Spleen (tissue), 11 donors: ENCODE measurements around the gene DXO. TPM values are rescaled to one million over a fixed set of nuclear protein-coding genes. Genes with fewer than 3 reads are reported as not detected.

ENCODE experiments used
- DNase-seq: peaks from one replicate; pipeline ENCODE4 v3.0.0-alpha.2; 2020
- H3K27ac ChIP-seq, 8 donors: fragments of 200-600 bp; sonication (generic) in 7 of 8; 1 replicate in 4 of 8; 2 replicates in 4 of 8; pipeline versions ENCODE4 v1.5.0 to v1.8.0; 2016 to 2021; ENCODE audit warnings: inconsistent platforms in 4 of 8, mild to moderate bottlenecking in 4 of 8, moderate library complexity in 1 of 8
- H3K27me3 ChIP-seq, 7 donors: fragments of 200-600 bp; sonication (generic) in 6 of 7; replicated peaks in 1 of 7; 1 replicate in 4 of 7; 2 replicates in 3 of 7; pipeline versions ENCODE4 v1.5.0 to v1.8.0; 2016 to 2021; ENCODE audit warnings: inconsistent platforms in 3 of 7, mild to moderate bottlenecking in 1 of 7
- H3K36me3 ChIP-seq, 6 donors: fragments of 200-600 bp; sonication (generic) in 5 of 6; 1 replicate in 4 of 6; 2 replicates in 2 of 6; pipeline versions ENCODE4 v1.5.0 to v1.8.0; 2016 to 2021; ENCODE audit warnings: inconsistent platforms in 2 of 6
- H3K4me1 ChIP-seq, 6 donors: fragments of 200-600 bp; sonication (generic) in 5 of 6; 1 replicate in 3 of 6; 2 replicates in 3 of 6; pipeline versions ENCODE4 v1.5.0 to v1.8.0; 2016 to 2021; ENCODE audit warnings: inconsistent platforms in 3 of 6
- H3K4me3 ChIP-seq, 8 donors: fragments of 200-600 bp; sonication (generic) in 7 of 8; 1 replicate in 4 of 8; 2 replicates in 4 of 8; pipeline versions ENCODE4 v1.5.0 to v1.8.0; 2016 to 2021; ENCODE audit warnings: inconsistent platforms in 4 of 8, mild to moderate bottlenecking in 4 of 8, moderate library complexity in 2 of 8
- H3K9me3 ChIP-seq, 8 donors: fragments of 200-600 bp; sonication (generic) in 7 of 8; 1 replicate in 4 of 8; 2 replicates in 4 of 8; pipeline versions ENCODE4 v1.5.0 to v1.8.0; 2016 to 2021; ENCODE audit warnings: inconsistent platforms in 4 of 8
- CTCF ChIP-seq, 11 experiments: fragments of 200-600 bp in 7 of 11; fragments of 450-650 bp in 4 of 11; sonication (generic) in 4 of 11; IDR thresholded peaks in 8 of 11; conservative IDR thresholded peaks in 3 of 11; 1 replicate in 7 of 11; 2 replicates in 4 of 11; pipeline versions ENCODE4 v1.4.0 to v1.8.0; 2016 to 2021; ENCODE audit warnings: antibody characterized with exemption in 11 of 11, inconsistent platforms in 4 of 11, mild to moderate bottlenecking in 1 of 11
- POLR2A ChIP-seq, 3 donors: fragments of 450-650 bp; IDR thresholded peaks; one replicate each; pipeline ENCODE4 v1.5.1; 2017; ENCODE audit warnings: antibody characterized with exemption in 3 of 3, mild to moderate bottlenecking in 1 of 3
- POLR2AphosphoS5 ChIP-seq, 3 donors: sonication (generic); formaldehyde crosslinking; IDR thresholded peaks; one replicate each; pipeline ENCODE4 v1.5.1; 2017; ENCODE audit warnings: antibody characterized with exemption in 3 of 3
- WGBS, 5 donors: extraction: QIAGEN DNeasy Blood & Tissue Kit in 3 of 5; methylation state at CpG; one replicate each; pipeline versions ENCODE4 v1.1.5 to v1.1.7; 2013 to 2018; 5-methylcytosine and 5-hydroxymethylcytosine counted together
- intact Hi-C: fragments of 100-400 bp; cut with DNase I; formaldehyde crosslinking; loops from one replicate; pipeline ENCODE4 v1.15.0; 2023; ENCODE audit warnings: low total_unique reads
- polyA plus RNA-seq, 3 donors: library from polyadenylated mRNA; stranded (reverse); fragments of 200-250 nt; gene quantifications; one replicate each; pipeline ENCODE4 v1.2.1, GENCODE V29; 2013
- total RNA-seq, 7 donors: library from RNA; depleted of rRNA in 3 of 7; stranded (reverse); fragments of >200 nt in 3 of 7; fragmentation: NEBNext Ultra II Directional in 4 of 7; extraction: Animal tissue kit (Norgen Biotek cat#: 25700) in 4 of 7; gene quantifications; one replicate each; pipeline versions ENCODE4 v1.1.0 to v1.2.1, GENCODE V29; 2016 to 2021
- donor health status: healthy with polysubstance abuse.
- donor health status: DM: no; HTN: no; CAD: no; lungs with moderate emphysema.
- donor health status: DM: no; HTN: no; CAD: no.
- donor health status: Bipolar disorder and iron deficiency.
- donor health status: healthy.
- donor health status: DM: no; HTN: no; CAD: no.
- donor health status: DM: yes; HTN: yes; CAD: no.

DXO gene
- total and polyA plus RNA-seq, 10 donors: 19.1 to 34.3 (median 26.3) TPM

- intact Hi-C loops: no loop called here
Observed at GRCh38 chr6:31952140-31952805, 19.7 kb downstream of the DXO start.

DNA sequence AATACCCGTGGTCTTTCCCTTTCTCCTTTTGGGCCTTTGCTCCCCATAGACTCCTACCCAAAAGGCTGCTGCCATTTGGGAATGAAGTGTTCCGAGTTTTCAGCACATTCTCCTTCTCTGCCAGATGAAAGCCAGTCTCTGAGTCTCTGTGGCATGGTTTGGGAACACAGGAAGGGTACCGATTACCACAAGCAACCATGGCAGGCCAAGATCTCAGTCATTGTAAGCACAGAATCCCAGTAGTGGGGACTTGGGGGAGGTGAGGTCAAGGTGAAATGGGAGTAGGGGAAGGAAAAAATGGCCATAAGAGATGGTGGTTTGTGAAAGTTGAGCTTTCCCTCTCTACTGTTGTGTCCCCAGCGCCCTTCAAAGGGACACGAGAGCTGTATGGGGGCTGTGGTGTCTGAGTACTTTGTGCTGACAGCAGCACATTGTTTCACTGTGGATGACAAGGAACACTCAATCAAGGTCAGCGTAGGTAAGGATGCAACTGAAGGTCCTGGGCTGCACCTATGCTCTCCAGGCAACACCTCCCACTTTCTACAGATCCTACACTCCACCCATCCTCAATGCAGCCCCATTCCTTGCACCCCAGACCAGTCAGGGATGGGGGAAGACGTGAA, 21.9 kb downstream of the DXO start:
- Histone ChIP-seq H3K4me1 (peaks cover 0 to 24% (median 0%) of the 10 kb centered on the region in 6 donors), H3K36me3 (peaks cover 4 to 67% (median 41%) of the 10 kb centered on the region in 6 donors), H3K27me3 (peaks cover 0 to 6% (median 0%) of the 10 kb centered on the region in 7 donors), H3K4me3 (no peak overlapping the region), H3K9me3 (no peaks in the 10 kb centered on the region), H3K27ac (no peak overlapping the region)
- 87 to 92% (median 89%) methylated on average over 7 of the region's 7 CpGs for WGBS, 5 donors
- peak; percentile 33 for DNase-seq
- intact Hi-C loops: no loop called here
- TF ChIP-seq POLR2AphosphoS5 (IDR thresholded peaks at IDR 0.05) (peak in 1 of 3 donors; percentile 34), POLR2A (IDR thresholded peaks at IDR 0.05) (no peak)

More at GRCh38 chr6:31952140-31952805, 19.7 kb downstream of the DXO start:
- Histone ChIP-seq H3K36me3 (peaks cover 4 to 83% (median 63%) of the 10 kb centered on the region in 6 donors), H3K4me1 (peaks cover 0 to 14% (median 2%) of the 10 kb centered on the region in 6 donors), H3K9me3 (no peaks in the 10 kb centered on the region), H3K27ac (peak overlapping the region in 4 of 8 donors; percentile 5 to 32 (median 26)), H3K4me3 (no peak overlapping the region), H3K27me3 (no peaks in the 10 kb centered on the region)
- 49 to 70% (median 64%) methylated on average over 4 to 5 of the region's 5 CpGs for WGBS, 5 donors
- TF ChIP-seq POLR2AphosphoS5 (IDR thresholded peaks at IDR 0.05) (peak in 2 of 3 donors; percentile 43 to 52), CTCF (IDR thresholded peaks at IDR 0.05 in 8 of 11, conservative IDR thresholded peaks at IDR 0.05 in 3 of 11) (peak; percentile 11 to 80 (median 68)), POLR2A (IDR thresholded peaks at IDR 0.05) (no peak)
- DNase-seq: no peak

DNA sequence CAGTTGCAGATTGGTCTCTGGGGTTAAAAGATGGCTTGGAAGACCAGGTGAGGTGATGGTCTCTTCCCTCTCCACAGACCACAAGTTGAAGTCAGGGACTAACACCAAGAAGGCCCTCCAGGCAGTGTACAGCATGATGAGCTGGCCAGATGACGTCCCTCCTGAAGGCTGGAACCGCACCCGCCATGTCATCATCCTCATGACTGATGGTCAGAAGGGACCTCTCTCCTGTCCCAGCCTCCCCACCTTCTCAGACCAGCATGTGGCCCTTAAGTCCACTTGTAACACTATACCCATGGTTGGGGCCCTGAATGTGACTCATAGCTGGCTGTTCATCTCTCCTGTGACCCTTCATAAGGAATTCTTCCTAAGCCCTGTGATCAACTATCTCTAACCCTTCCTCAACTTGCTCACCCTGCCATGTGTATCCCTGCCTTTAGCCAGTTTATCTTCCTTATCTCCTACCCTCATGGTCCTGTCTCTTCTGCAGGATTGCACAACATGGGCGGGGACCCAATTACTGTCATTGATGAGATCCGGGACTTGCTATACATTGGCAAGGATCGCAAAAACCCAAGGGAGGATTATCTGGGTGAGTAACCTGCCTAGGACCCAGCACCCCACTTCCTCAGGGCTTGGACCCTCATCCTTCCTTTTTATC, 23.1 kb downstream of the DXO start:
- no peaks in the 10 kb centered on the region for H3K9me3 ChIP-seq
- WGBS, 5 donors: 87 to 97% (median 91%) methylated on average over 6 of the region's 6 CpGs
- peak overlapping the region in 1 of 8 donors; percentile 30 for H3K27ac ChIP-seq
- intact Hi-C loops: no loop called here
- H3K36me3 ChIP-seq: peaks cover 0 to 67% (median 29%) of the 10 kb centered on the region in 6 donors
- H3K4me1 ChIP-seq: peaks cover 0 to 29% (median 0%) of the 10 kb centered on the region in 6 donors
- H3K4me3 ChIP-seq: no peak overlapping the region
- peaks cover 0 to 15% (median 0%) of the 10 kb centered on the region in 7 donors for H3K27me3 ChIP-seq
- TF ChIP-seq POLR2A (IDR thresholded peaks at IDR 0.05): no peak
- peak in 2 of 3 donors; percentile 14 to 32 for TF ChIP-seq POLR2AphosphoS5 (IDR thresholded peaks at IDR 0.05)
- DNase-seq: peak; percentile 51

DNA sequence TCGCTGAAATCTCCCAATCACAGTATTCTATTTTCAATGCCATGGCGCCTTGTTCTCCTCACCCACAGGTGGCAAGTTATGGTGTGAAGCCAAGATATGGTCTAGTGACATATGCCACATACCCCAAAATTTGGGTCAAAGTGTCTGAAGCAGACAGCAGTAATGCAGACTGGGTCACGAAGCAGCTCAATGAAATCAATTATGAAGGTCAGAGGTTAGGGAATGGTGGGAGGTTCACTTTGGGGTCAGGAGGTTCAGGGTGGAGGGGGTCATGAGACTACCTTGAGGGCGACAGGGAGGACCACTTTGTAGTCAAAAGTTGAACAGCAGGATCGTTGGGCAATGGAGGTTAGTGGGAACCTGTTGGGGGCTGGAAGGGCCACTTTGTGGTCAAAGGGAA, 23.6 kb downstream of the DXO start:
- Histone ChIP-seq H3K4me1 (peaks cover 0 to 29% (median 0%) of the 10 kb centered on the region in 6 donors), H3K27ac (no peak overlapping the region), H3K9me3 (no peaks in the 10 kb centered on the region), H3K4me3 (no peak overlapping the region), H3K36me3 (peaks cover 0 to 67% (median 24%) of the 10 kb centered on the region in 6 donors), H3K27me3 (peaks cover 0 to 21% (median 0%) of the 10 kb centered on the region in 7 donors)
- DNase-seq: peak; percentile 6
- no peak for TF ChIP-seq CTCF (IDR thresholded peaks at IDR 0.05 in 8 of 11, conservative IDR thresholded peaks at IDR 0.05 in 3 of 11)
- TF ChIP-seq POLR2AphosphoS5 (IDR thresholded peaks at IDR 0.05): no peak
- TF ChIP-seq POLR2A (IDR thresholded peaks at IDR 0.05): no peak
- WGBS, 5 donors: 70 to 77% (median 76%) methylated on average over 5 of the region's 5 CpGs
- intact Hi-C loops: no loop called here
